LNCAP (cell line): ENCODE data around the gene GSTM4.

Experiments
- TF ChIP-seq, protein P1 (sequence below): fragments of 450-650 bp; IDR thresholded peaks from 2 replicates; pipeline ENCODE4 v1.5.1; 2017; ENCODE audit warnings: mild to moderate bottlenecking

The GSTM4 gene

DNA sequence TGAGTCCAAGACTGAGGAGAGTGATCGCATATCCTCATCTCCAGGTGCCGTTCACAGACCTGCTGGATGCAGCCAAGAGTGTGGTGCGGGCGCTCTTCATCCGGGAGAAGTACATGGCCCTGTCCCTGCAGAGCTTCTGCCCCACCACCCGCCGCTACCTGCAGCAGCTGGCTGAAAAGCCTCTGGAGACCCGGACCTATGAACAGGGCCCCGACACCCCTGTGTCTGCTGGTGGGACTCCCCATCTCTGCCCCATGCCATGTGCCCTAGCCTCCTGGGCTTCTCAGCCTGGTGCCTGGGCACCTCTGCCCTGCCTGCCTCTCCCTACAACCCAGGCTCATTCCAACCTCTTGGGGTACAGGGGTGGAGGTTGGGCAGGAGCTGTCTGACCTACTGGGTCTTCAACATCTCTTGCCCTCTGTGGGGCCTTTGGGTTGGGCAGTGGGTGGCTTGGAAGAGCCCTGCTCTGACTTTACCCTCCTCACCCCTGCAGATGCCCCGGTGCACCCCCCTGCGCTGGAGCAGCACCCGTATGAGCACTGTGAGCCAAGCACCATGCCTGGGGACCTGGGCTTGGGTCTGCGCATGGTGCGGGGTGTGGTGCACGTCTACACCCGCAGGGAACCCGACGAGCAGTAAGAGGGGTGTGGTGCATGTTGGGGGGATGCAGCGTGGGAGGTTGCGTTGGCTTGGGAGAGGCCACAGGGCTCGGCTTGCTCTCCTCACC is 29.1 kb upstream of the GSTM4 start:
- TF ChIP-seq, protein P1, sequence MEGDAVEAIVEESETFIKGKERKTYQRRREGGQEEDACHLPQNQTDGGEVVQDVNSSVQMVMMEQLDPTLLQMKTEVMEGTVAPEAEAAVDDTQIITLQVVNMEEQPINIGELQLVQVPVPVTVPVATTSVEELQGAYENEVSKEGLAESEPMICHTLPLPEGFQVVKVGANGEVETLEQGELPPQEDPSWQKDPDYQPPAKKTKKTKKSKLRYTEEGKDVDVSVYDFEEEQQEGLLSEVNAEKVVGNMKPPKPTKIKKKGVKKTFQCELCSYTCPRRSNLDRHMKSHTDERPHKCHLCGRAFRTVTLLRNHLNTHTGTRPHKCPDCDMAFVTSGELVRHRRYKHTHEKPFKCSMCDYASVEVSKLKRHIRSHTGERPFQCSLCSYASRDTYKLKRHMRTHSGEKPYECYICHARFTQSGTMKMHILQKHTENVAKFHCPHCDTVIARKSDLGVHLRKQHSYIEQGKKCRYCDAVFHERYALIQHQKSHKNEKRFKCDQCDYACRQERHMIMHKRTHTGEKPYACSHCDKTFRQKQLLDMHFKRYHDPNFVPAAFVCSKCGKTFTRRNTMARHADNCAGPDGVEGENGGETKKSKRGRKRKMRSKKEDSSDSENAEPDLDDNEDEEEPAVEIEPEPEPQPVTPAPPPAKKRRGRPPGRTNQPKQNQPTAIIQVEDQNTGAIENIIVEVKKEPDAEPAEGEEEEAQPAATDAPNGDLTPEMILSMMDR, result no peak

DNA sequence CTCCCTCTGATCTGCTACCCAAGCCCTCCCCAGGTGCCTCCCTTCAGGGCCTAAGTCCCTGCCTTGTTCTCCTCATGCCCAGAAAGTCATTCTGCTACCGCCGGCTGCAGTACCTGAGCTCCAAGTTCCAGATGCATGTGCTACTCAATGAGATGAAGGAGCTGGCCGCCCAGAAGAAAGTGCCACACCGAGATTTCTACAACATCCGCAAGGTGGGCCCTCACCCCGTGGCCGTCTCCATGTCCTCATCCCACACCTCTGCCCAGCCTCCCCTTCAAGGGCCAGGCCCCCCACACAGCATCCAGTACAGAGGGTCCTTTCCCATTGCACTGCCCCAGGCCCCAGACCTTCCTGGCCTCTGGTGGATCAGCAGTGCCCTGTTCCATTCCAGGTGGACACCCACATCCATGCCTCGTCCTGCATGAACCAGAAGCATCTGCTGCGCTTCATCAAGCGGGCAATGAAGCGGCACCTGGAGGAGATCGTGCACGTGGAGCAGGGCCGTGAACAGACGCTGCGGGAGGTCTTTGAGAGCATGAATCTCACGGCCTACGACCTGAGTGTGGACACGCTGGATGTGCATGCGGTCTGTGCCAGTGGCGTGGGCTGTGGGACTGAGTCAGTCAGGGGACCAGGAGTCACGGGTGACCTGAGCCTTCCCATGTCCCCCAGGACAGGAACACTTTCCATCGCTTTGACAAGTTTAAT is 28.1 kb upstream of the GSTM4 start:
- TF ChIP-seq, protein P1, result no peak

DNA sequence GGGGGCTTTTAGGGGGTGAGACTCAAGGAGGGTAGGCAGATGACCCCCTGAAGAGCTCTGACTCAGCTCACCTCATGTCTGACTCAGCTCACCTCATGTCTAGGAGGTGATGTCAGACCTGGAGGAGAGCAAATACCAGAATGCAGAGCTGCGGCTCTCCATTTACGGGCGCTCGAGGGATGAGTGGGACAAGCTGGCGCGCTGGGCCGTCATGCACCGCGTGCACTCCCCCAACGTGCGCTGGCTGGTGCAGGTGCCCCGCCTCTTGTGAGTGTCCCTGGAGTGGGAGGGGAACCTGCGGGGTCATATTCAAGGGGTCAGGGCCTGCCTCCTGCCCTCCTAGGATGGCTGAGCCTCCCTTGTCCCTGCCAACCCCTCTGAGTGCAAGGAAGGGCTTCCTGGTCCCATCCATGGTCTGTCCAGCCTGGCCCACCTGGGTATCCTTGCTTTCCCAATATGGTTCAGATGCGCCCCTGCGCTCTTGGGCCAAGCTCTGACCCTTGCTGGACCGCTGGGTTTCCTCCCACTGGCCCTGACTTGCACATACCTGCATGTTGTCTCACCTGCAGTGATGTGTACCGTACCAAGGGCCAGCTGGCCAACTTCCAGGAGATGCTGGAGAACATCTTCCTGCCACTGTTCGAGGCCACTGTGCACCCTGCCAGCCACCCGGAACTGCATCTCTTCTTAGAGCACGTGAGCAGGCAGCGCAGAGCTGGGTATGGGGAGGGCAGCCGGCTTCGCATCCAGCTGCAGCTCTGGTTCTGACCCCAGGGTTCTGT is 27.2 kb upstream of the GSTM4 start:
- TF ChIP-seq, protein P1, result no peak

DNA sequence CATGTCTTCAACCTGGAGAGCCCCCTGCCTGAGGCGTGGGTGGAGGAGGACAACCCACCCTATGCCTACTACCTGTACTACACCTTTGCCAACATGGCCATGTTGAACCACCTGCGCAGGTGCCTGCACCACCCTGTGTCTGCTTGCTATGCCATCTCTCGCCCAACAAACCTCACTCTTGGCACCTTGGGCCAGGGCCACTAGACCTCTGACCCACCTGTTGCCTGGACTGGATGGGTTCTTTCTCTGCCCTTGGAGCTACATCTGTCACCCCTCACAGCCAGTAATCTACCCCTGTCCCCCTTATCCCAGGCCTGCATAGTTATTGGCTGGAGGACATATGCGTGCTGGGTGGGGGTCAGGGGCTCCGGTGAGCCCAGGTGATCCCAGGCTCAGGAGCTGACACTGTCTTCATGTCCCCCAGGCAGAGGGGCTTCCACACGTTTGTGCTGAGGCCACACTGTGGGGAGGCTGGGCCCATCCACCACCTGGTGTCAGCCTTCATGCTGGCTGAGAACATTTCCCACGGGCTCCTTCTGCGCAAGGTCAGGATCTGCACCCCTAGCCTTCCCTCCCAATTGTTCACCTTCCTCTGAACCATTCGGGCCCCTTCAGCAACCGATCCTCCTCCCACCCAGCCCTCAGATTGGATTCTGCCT is 26.4 kb upstream of the GSTM4 start:
- TF ChIP-seq, protein P1, result no peak

DNA sequence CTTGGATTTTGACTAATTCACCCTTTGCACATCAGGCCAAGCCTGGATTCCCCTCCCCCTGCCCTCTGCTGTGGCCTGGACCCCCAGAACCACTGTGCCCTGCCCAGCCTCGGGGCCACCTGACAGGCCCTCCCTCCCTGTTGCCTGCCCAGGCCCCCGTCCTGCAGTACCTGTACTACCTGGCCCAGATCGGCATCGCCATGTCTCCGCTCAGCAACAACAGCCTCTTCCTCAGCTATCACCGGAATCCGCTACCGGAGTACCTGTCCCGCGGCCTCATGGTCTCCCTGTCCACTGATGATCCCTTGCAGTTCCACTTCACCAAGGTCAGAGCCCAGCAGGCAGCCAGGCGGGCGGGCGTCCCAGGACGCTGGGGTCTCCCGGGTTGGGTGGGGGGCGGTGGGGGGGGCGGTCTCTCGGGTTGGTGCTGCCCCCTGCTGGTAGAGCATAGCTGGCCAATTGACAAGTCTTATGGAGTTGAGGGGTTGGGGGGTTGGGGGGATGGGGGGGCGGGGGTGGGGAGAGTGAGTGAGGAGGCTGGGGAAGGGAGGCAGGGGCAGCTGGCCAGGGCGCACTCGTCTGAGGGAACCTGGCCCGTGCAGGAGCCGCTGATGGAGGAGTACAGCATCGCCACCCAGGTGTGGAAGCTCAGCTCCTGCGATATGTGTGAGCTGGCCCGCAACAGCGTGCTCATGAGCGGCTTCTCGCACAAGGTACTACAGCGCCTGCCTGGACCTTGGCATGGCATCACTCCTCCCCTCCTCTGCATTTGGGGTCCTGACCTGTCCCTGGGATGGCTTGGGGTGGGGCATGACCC is 25.6 kb upstream of the GSTM4 start:
- TF ChIP-seq, protein P1, result peak; percentile 29

DNA sequence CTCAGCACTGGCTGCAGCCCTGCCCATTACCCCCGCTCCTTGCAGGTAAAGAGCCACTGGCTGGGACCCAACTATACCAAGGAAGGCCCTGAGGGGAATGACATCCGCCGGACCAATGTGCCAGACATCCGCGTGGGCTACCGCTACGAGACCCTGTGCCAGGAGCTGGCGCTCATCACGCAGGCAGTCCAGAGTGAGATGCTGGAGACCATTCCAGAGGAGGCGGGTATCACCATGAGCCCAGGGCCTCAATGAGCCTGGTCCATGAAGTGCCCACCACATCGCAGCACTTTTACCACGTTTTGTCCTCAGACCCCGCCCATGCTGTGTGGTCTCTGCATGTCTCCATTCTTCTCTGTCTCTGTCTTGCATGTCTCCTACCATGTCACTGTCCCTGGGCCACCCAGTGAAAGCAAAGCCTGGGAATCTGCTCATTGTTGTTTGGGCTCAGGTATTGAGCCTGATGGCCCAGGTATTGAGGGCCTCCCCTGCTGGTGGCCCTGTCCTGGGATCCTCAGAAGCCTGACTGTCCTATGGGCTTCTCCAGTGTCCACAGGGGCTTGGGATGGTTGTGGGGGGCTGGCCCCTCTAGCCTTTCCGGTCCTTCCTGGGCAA is 24.9 kb upstream of the GSTM4 start:
- TF ChIP-seq, protein P1, result no peak
